ENCODE measurements around the gene SMU1. TPM values are rescaled to one million over a fixed set of nuclear protein-coding genes. Genes with fewer than 3 reads are reported as not detected.
"Not testable (repeated sequence)": the region's sequence is repeated elsewhere in the genome, so short reads cannot be mapped to it uniquely, and the experiment has no call there.

Gene SMU1
- total RNA-seq, 2 experiments from 2014 or later: 23.2 to 29.6 TPM

DNA sequence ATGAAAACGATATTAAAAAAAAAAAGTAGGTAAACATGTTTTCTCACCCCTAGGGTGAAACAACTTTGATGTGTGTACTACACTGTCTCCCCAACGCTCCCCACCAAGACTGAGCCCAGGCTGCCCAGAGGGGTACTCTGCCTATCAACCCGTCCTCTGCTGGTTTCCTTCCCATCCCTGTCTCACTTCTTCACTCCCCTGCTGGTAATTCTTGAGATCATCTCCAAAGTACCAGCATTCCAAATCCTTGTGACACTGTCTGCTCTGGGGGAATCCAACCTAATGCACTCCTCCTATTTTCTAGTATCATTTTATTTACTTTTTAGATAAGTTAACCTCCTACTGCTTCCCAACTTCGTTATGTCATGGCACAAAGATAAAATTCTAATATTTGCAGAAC, 68.7 kb downstream of the SMU1 start:
- H3K27ac Mint-ChIP-seq: no peak overlapping the region
- intact Hi-C loops (cut with DNase I, micrococcal nuclease): no loop called here
- ChIA-PET POLR2A (no interaction called here), CTCF (no interaction called here)
- no peaks in the 10 kb centered on the region for H3K27me3 Mint-ChIP-seq
- H3K36me3 Mint-ChIP-seq (ENCODE audit: low read depth): peaks cover 3% of the 10 kb centered on the region
- no peaks in the 10 kb centered on the region for H3K9me3 Mint-ChIP-seq (ENCODE audit: low read depth)
- no peak overlapping the region for H3K4me3 Mint-ChIP-seq
- H3K4me1 Mint-ChIP-seq: peaks cover under 1% of the 10 kb centered on the region
- ATAC-seq (no peak), DNase-seq (no peak)

DNA sequence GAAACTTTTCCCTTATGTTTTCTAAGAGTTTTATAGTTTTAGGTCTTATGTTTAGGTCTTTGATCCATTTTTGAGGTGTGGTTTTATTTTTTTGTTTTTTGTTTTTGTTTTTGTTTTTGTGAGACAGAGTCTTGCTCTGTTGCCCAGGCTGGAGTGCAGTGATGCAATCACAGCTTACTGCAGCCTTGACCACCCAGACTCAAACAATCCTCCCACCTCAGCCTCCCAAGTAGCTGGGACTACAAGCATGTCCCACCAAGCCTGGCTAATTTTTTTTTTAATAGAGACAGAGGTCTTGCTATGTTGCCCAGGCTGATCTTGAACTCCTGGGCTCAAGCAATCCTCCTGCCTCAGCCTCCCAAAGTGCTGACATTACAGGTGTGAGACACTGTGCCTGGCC, 71.1 kb downstream of the SMU1 start:
- CTCF ChIA-PET; H3K9me3 Mint-ChIP-seq (ENCODE audit: low read depth); H3K4me3 Mint-ChIP-seq; ATAC-seq; DNase-seq; H3K27ac Mint-ChIP-seq; intact Hi-C loops (cut with DNase I, micrococcal nuclease); H3K4me1 Mint-ChIP-seq; H3K36me3 Mint-ChIP-seq (ENCODE audit: low read depth); H3K27me3 Mint-ChIP-seq; POLR2A ChIA-PET: not testable (repeated sequence)

DNA sequence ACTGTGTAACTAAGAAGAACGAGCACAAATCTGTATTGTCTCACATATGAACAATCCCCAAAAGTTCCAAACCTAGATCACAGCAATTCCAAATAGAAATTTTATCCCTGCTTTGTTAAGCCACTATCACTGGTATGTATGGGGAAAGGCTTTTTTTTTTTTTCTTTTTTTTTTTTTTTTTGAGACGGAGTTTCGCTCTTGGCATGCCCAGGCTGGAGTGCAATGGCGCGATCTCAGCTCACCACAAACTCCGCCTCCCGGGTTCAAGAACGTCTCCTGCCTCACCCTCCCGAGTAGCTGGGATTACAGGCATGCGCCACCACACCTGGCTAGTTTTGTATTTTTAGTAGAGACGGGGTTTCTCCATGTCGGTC, 75.8 kb downstream of the SMU1 start:
- Mint-ChIP-seq H3K27ac (peak overlapping the region; percentile 96), H3K4me3 (peak overlapping the region; percentile 98), H3K4me1 (peaks cover 33% of the 10 kb centered on the region), H3K36me3 (ENCODE audit: low read depth) (peaks cover 37% of the 10 kb centered on the region)
- POLR2A ChIA-PET: interaction anchor here (0.6 to 4.0 kb wide), 3 partner anchors 25 to 296 kb away, joined by 3 to 36 read pairs (median 3); partner anchors contain the start of gene DNAJA1
- H3K9me3 Mint-ChIP-seq (ENCODE audit: low read depth); H3K27me3 Mint-ChIP-seq; ATAC-seq: not testable (repeated sequence)
- CTCF ChIA-PET: interaction anchor here (0.9 kb wide), 2 partner anchors 31 to 420 kb away, joined by 3 to 4 read pairs; no protein-coding TSS in a partner anchor
- intact Hi-C loops (cut with DNase I, micrococcal nuclease): loop anchor here (1.0 to 2.0 kb wide), 12 partner anchors 25 to 1048 kb away; partner anchors contain the start of genes BAG1 (in 2 of the 2), DNAJA1 (in 2 of the 2), NDUFB6 (in 2 of the 2) and SMU1 (in 2 of the 2)
- DNase-seq: peak; percentile 55

GRCh38 chr9:32992595-32993238, 83.8 kb downstream of the SMU1 start:
- DNase-seq (no peak), ATAC-seq (no peak)
- H3K36me3 Mint-ChIP-seq (ENCODE audit: low read depth): peaks cover 56% of the 10 kb centered on the region
- H3K27ac Mint-ChIP-seq: no peak overlapping the region
- intact Hi-C loops (cut with DNase I, micrococcal nuclease): no loop called here
- ChIA-PET CTCF (interaction anchor here (1.6 kb wide), 1 partner anchor 25 kb away, joined by 5 read pairs; no protein-coding TSS in a partner anchor), POLR2A (no interaction called here)
- no peaks in the 10 kb centered on the region for H3K27me3 Mint-ChIP-seq
- no peak overlapping the region for H3K4me3 Mint-ChIP-seq
- peaks cover 19% of the 10 kb centered on the region for H3K4me1 Mint-ChIP-seq
- no peaks in the 10 kb centered on the region for H3K9me3 Mint-ChIP-seq (ENCODE audit: low read depth)

- H3K4me1 Mint-ChIP-seq: peaks cover 13% of the 10 kb centered on the region
- ATAC-seq (no peak), DNase-seq (no peak)
- POLR2A ChIA-PET: no interaction called here
- CTCF ChIA-PET: no interaction called here
- H3K27me3 Mint-ChIP-seq: no peaks in the 10 kb centered on the region
- H3K4me3 Mint-ChIP-seq: no peak overlapping the region
- H3K27ac Mint-ChIP-seq: no peak overlapping the region
- intact Hi-C loops (cut with DNase I, micrococcal nuclease): no loop called here
- H3K36me3 Mint-ChIP-seq (ENCODE audit: low read depth): peaks cover 55% of the 10 kb centered on the region
- no peaks in the 10 kb centered on the region for H3K9me3 Mint-ChIP-seq (ENCODE audit: low read depth)
Observed at GRCh38 chr9:32991897-32992594, 84.4 kb downstream of the SMU1 start.

Other genes with a start within 250 kb of the SMU1 start
- gene APTX, start 75.0 kb downstream of the SMU1 start, total RNA-seq: 10 to 100 TPM; 49.4 to 49.7 TPM
- gene DNAJA1, start 51.4 kb downstream of the SMU1 start, total RNA-seq: 100 to 1,000 TPM; 198 to 266 TPM
- 10 to 100 TPM; 44.5 to 47.1 TPM for gene B4GALT1, start 90.7 kb upstream of the SMU1 start, total RNA-seq
- gene SPINK4, start 163.5 kb upstream of the SMU1 start, total RNA-seq: not detected
- gene BAG1, start 188.0 kb upstream of the SMU1 start, total RNA-seq: 10 to 100 TPM; 47.9 to 65.8 TPM
- 100 to 1,000 TPM; 102 to 106 TPM for gene CHMP5, start 188.4 kb upstream of the SMU1 start, total RNA-seq
- 10 to 100 TPM; 31.2 to 33.7 TPM for gene NFX1, start 213.8 kb upstream of the SMU1 start, total RNA-seq

Measured in activated CD4-positive, alpha-beta T cell treated with anti-CD3 and anti-CD28 coated beads for 36 hours (primary cell).